Mesendoderm (in vitro differentiated cells): ENCODE results near the gene STXBP1.

Experiments
- DNase-seq: peaks from one replicate; pipeline ENCODE4 v3.0.0; 2013
- H2AK5ac ChIP-seq: 2 replicates; pipeline ENCODE4 v1.6.1; 2013; ENCODE audit warnings: low read length, inconsistent platforms
- H2BK120ac ChIP-seq: 2 replicates; pipeline ENCODE4 v1.6.1; 2013; ENCODE audit warnings: low read depth, mild to moderate bottlenecking, low read length, moderate library complexity, mixed read lengths
- H2BK15ac ChIP-seq: replicated peaks from 2 replicates; pipeline ENCODE4 v1.6.1; 2013; ENCODE audit warnings: low read depth, mild to moderate bottlenecking, moderate library complexity
- H2BK5ac ChIP-seq: 2 replicates; pipeline ENCODE4 v1.6.1; 2013; ENCODE audit warnings: low read length, inconsistent platforms
- H3K18ac ChIP-seq: 2 replicates; pipeline ENCODE4 v1.6.1; 2013; ENCODE audit warnings: mild to moderate bottlenecking, low read length, mixed read lengths
- H3K23ac ChIP-seq: one replicate; pipeline ENCODE4 v1.6.1; 2013; ENCODE audit warnings: low read length
- H3K27ac ChIP-seq: 2 replicates; pipeline ENCODE4 v1.5.1; 2013; ENCODE audit warnings: low read depth, mild to moderate bottlenecking, inconsistent platforms, low read length, moderate library complexity
- H3K27me3 ChIP-seq: 2 replicates; pipeline ENCODE4 v1.6.1; 2013; ENCODE audit warnings: low read length, control low read depth, mild to moderate bottlenecking, inconsistent platforms; ENCODE audit not compliant: insufficient read depth, poor library complexity
- H3K36me3 ChIP-seq: 2 replicates; pipeline ENCODE4 v1.6.1; 2013; ENCODE audit warnings: low read length, inconsistent platforms; ENCODE audit not compliant: control insufficient read depth, insufficient read depth
- H3K4ac ChIP-seq: one replicate; pipeline ENCODE4 v1.6.1; 2013; ENCODE audit warnings: low read depth, mild to moderate bottlenecking, low read length, moderate library complexity
- H3K4me1 ChIP-seq: 2 replicates; pipeline ENCODE4 v1.6.1; 2013; ENCODE audit warnings: low read depth, low read length, inconsistent platforms; ENCODE audit not compliant: control insufficient read depth
- H3K4me2 ChIP-seq: 2 replicates; pipeline ENCODE4 v1.6.1; 2013; ENCODE audit warnings: low read length
- H3K4me3 ChIP-seq: 2 replicates; pipeline ENCODE4 v1.5.1; 2013; ENCODE audit warnings: mild to moderate bottlenecking, low read length
- H3K56ac ChIP-seq: one replicate; pipeline ENCODE4 v1.6.1; 2013; ENCODE audit warnings: low read length
- H3K79me1 ChIP-seq: 2 replicates; pipeline ENCODE4 v1.6.1; 2013; ENCODE audit warnings: low read length, inconsistent platforms
- H3K79me2 ChIP-seq: 2 replicates; pipeline ENCODE4 v1.6.1; 2013; ENCODE audit warnings: mild to moderate bottlenecking, low read length; ENCODE audit not compliant: control insufficient read depth, insufficient read depth
- H3K9ac ChIP-seq: 2 replicates; pipeline ENCODE4 v1.6.1; 2013; ENCODE audit warnings: low read length, inconsistent platforms
- H4K5ac ChIP-seq: one replicate; pipeline ENCODE4 v1.6.1; 2013; ENCODE audit warnings: low read length
- H4K8ac ChIP-seq: one replicate; pipeline ENCODE4 v1.6.1; 2013; ENCODE audit warnings: low read depth, mild to moderate bottlenecking, control low read depth, low read length, moderate library complexity
- WGBS: extraction: QIAGEN DNeasy Blood & Tissue Kit; methylation state at CpG from one replicate; pipeline ENCODE4 v1.1.7; 2013; ENCODE audit warnings: low lambda C conversion rate, missing lambda C conversion rate; ENCODE audit not compliant: insufficient coverage; ENCODE audit errors: extremely low coverage; 5-methylcytosine and 5-hydroxymethylcytosine counted together

The STXBP1 gene

GRCh38 chr9:127723444-127723843 is 111.4 kb downstream of the STXBP1 start:
- no peaks in the 10 kb centered on the region for H3K36me3 ChIP-seq
- WGBS = no CpG with 5 or more reads among the region's 5 CpGs
- no peak overlapping the region for H2BK120ac ChIP-seq
- no peaks in the 10 kb centered on the region for H3K27me3 ChIP-seq
- no peak for DNase-seq
- H3K56ac ChIP-seq = no peak overlapping the region
- H3K79me2 ChIP-seq = no peaks in the 10 kb centered on the region
- H3K9ac ChIP-seq = no peak overlapping the region
- H3K23ac ChIP-seq = no peak overlapping the region
- no peak overlapping the region for H3K27ac ChIP-seq
- H2BK15ac ChIP-seq = no peak overlapping the region
- no peak overlapping the region for H4K8ac ChIP-seq
- H2AK5ac ChIP-seq = no peak overlapping the region
- H3K4me3 ChIP-seq = no peak overlapping the region
- H3K4me1 ChIP-seq = no peaks in the 10 kb centered on the region
- no peaks in the 10 kb centered on the region for H3K79me1 ChIP-seq
- H2BK5ac ChIP-seq = no peak overlapping the region
- H3K4me2 ChIP-seq = no peak overlapping the region
- H3K18ac ChIP-seq = no peak overlapping the region
- no peak overlapping the region for H4K5ac ChIP-seq
- no peak overlapping the region for H3K4ac ChIP-seq

DNA sequence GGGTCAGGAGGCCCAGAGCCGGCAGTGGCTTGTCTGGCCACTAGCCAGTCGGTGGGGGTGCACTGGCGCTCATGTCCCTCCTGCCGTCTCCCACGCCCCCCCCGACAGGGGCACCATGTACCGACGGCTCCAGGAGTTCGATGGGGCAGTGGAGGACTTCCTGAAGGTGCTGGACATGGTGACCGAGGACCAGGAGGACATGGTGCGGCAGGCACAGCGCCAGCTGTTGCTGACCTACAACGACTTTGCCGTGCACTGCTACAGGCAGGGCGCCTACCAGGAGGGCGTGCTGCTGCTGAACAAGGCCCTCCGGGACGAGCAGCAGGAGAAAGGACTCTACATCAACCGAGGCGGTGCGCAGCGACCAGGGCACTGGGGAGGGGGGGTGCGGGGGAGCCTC is 111.9 kb downstream of the STXBP1 start:
- no peak overlapping the region for H4K5ac ChIP-seq
- H3K27ac ChIP-seq = no peak overlapping the region
- H3K79me2 ChIP-seq = no peaks in the 10 kb centered on the region
- WGBS = no CpG with 5 or more reads among the region's 23 CpGs
- H3K4me2 ChIP-seq = no peak overlapping the region
- H3K79me1 ChIP-seq = no peaks in the 10 kb centered on the region
- H3K27me3 ChIP-seq = no peaks in the 10 kb centered on the region
- no peak overlapping the region for H2AK5ac ChIP-seq
- no peak overlapping the region for H4K8ac ChIP-seq
- no peak overlapping the region for H2BK15ac ChIP-seq
- no peak for DNase-seq
- H2BK120ac ChIP-seq = no peak overlapping the region
- H3K56ac ChIP-seq = no peak overlapping the region
- H3K9ac ChIP-seq = no peak overlapping the region
- H3K4ac ChIP-seq = no peak overlapping the region
- H3K23ac ChIP-seq = no peak overlapping the region
- H3K36me3 ChIP-seq = no peaks in the 10 kb centered on the region
- no peak overlapping the region for H2BK5ac ChIP-seq
- H3K4me3 ChIP-seq = no peak overlapping the region
- no peaks in the 10 kb centered on the region for H3K4me1 ChIP-seq
- H3K18ac ChIP-seq = no peak overlapping the region

- H4K8ac ChIP-seq = no peak overlapping the region
- no peak overlapping the region for H3K56ac ChIP-seq
- no peaks in the 10 kb centered on the region for H3K4me1 ChIP-seq
- H2BK5ac ChIP-seq = no peak overlapping the region
- no peak overlapping the region for H3K4ac ChIP-seq
- no peak overlapping the region for H3K27ac ChIP-seq
- no peaks in the 10 kb centered on the region for H3K36me3 ChIP-seq
- H2AK5ac ChIP-seq = no peak overlapping the region
- no peaks in the 10 kb centered on the region for H3K27me3 ChIP-seq
- no peak overlapping the region for H3K18ac ChIP-seq
- H3K79me2 ChIP-seq = no peaks in the 10 kb centered on the region
- no peak overlapping the region for H3K9ac ChIP-seq
- DNase-seq = no peak
- H3K4me2 ChIP-seq = no peak overlapping the region
- H2BK15ac ChIP-seq = no peak overlapping the region
- no peak overlapping the region for H2BK120ac ChIP-seq
- H3K23ac ChIP-seq = no peak overlapping the region
- WGBS = no CpG with 5 or more reads among the region's 8 CpGs
- no peaks in the 10 kb centered on the region for H3K79me1 ChIP-seq
- no peak overlapping the region for H4K5ac ChIP-seq
- H3K4me3 ChIP-seq = no peak overlapping the region
These were observed 114.8 kb downstream of the STXBP1 start for GRCh38 chr9:127726871-127727270.

GRCh38 chr9:127728808-127729207 is 116.7 kb downstream of the STXBP1 start:
- Histone ChIP-seq H3K4me2 (no peak overlapping the region), H3K9ac (no peak overlapping the region), H3K27me3 (no peaks in the 10 kb centered on the region), H2BK15ac (no peak overlapping the region), H2AK5ac (no peak overlapping the region), H3K36me3 (no peaks in the 10 kb centered on the region), H2BK5ac (no peak overlapping the region), H2BK120ac (no peak overlapping the region), H3K23ac (no peak overlapping the region), H3K4me3 (no peak overlapping the region), H3K79me2 (no peaks in the 10 kb centered on the region), H4K8ac (no peak overlapping the region), H3K4me1 (no peaks in the 10 kb centered on the region), H3K56ac (no peak overlapping the region), H3K18ac (no peak overlapping the region), H3K27ac (no peak overlapping the region), H3K4ac (no peak overlapping the region), H4K5ac (no peak overlapping the region), H3K79me1 (no peaks in the 10 kb centered on the region)
- no peak for DNase-seq
- WGBS = no CpG with 5 or more reads among the region's 8 CpGs

- Histone ChIP-seq H2BK120ac (no peak overlapping the region), H4K5ac (no peak overlapping the region), H3K36me3 (no peaks in the 10 kb centered on the region), H2BK15ac (no peak overlapping the region), H3K27me3 (no peaks in the 10 kb centered on the region), H3K23ac (no peak overlapping the region), H3K9ac (no peak overlapping the region), H4K8ac (no peak overlapping the region), H3K27ac (no peak overlapping the region), H3K4me2 (no peak overlapping the region), H3K4me3 (no peak overlapping the region), H3K79me2 (no peaks in the 10 kb centered on the region), H2BK5ac (no peak overlapping the region), H3K4ac (no peak overlapping the region), H3K18ac (no peak overlapping the region), H3K56ac (no peak overlapping the region), H3K4me1 (no peaks in the 10 kb centered on the region), H3K79me1 (no peaks in the 10 kb centered on the region), H2AK5ac (no peak overlapping the region)
- WGBS = no CpG with 5 or more reads among the region's 18 CpGs
- no peak for DNase-seq
These were observed 117.6 kb downstream of the STXBP1 start for GRCh38 chr9:127729522-127730256.

GRCh38 chr9:127730262-127730661 is 118.2 kb downstream of the STXBP1 start:
- no peak overlapping the region for H3K27ac ChIP-seq
- H2AK5ac ChIP-seq = no peak overlapping the region
- H4K5ac ChIP-seq = no peak overlapping the region
- no peaks in the 10 kb centered on the region for H3K79me2 ChIP-seq
- no peak overlapping the region for H2BK120ac ChIP-seq
- no peak overlapping the region for H3K4ac ChIP-seq
- no peak overlapping the region for H4K8ac ChIP-seq
- WGBS = no CpG with 5 or more reads among the region's 9 CpGs
- no peak overlapping the region for H3K23ac ChIP-seq
- no peaks in the 10 kb centered on the region for H3K36me3 ChIP-seq
- no peaks in the 10 kb centered on the region for H3K4me1 ChIP-seq
- no peak overlapping the region for H3K9ac ChIP-seq
- DNase-seq = no peak
- H3K27me3 ChIP-seq = no peaks in the 10 kb centered on the region
- H3K4me3 ChIP-seq = no peak overlapping the region
- no peak overlapping the region for H2BK15ac ChIP-seq
- no peak overlapping the region for H3K56ac ChIP-seq
- H3K79me1 ChIP-seq = no peaks in the 10 kb centered on the region
- no peak overlapping the region for H3K4me2 ChIP-seq
- H3K18ac ChIP-seq = no peak overlapping the region
- H2BK5ac ChIP-seq = no peak overlapping the region
